ENCODE results near the gene LTC4S.

DNA sequence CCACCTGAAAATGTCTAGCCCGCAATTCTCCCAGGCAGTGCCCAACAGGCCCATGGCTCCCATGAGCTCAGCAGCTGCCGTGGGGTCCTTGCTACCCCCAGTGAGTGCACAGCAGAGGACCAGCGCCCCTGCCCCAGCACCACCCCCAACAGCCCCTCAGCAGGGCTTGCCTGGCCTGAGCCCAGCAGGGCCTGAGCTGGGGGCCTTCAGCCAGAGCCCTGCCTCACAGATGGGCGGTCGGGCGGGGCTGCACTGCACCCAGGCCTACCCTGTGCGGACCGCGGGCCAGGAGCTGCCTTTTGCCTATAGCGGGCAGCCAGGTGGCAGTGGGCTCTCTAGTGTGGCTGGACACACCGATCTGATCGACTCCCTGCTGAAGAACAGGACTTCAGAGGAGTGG is 19.3 kb upstream of the LTC4S start:
- TF ChIP-seq, protein P1, sequence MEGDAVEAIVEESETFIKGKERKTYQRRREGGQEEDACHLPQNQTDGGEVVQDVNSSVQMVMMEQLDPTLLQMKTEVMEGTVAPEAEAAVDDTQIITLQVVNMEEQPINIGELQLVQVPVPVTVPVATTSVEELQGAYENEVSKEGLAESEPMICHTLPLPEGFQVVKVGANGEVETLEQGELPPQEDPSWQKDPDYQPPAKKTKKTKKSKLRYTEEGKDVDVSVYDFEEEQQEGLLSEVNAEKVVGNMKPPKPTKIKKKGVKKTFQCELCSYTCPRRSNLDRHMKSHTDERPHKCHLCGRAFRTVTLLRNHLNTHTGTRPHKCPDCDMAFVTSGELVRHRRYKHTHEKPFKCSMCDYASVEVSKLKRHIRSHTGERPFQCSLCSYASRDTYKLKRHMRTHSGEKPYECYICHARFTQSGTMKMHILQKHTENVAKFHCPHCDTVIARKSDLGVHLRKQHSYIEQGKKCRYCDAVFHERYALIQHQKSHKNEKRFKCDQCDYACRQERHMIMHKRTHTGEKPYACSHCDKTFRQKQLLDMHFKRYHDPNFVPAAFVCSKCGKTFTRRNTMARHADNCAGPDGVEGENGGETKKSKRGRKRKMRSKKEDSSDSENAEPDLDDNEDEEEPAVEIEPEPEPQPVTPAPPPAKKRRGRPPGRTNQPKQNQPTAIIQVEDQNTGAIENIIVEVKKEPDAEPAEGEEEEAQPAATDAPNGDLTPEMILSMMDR (IDR thresholded peaks at IDR 0.05), result no peak
- TF ChIP-seq POLR2A (IDR thresholded peaks at IDR 0.05), result no peak

Data from uterus (tissue), 2 donors.